ENCODE results near the gene TEDC1.

The TEDC1 gene

DNA sequence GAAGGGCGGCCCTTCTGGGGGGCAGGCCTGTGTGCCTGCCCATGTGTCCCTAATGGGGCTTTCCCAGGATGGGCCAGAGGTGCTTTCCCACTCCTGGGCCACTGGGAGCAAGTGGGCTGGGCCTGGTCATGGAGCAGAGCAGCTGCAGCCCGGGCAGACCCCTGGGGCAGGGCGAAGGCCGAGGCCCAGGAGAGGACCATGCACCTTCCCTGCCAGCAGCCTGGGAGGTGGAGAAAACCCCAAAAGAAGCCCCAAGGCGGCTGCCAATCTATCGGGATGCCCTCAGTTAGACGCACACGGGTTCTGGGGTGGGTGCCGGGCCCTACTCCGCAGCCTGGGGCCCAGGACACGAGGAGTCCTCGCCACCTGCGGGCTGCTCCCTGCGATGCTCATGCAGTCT lies 32.5 kb upstream of the TEDC1 start:
- no peak for DNase-seq

DNA sequence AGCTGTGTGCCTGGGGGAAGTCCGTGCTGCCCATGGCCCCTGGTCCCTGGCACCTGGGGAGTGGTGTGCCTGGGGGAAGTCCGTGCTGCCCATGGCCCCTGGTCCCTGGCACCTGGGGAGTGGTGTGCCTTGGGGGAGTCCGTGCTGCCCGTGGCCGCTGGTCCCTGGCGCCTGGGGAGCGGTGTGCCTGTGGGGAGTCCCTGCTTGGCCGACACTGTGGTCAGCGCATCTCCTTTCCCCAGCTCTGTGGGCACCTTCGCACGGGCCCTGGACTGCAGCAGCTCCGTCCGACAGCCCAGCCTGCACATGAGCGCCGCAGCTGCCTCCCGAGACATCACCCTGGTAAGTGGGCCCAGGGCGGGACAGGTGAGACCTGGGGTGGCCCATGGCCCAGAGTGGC lies 30.9 kb upstream of the TEDC1 start:
- DNase-seq, result no peak

DNA sequence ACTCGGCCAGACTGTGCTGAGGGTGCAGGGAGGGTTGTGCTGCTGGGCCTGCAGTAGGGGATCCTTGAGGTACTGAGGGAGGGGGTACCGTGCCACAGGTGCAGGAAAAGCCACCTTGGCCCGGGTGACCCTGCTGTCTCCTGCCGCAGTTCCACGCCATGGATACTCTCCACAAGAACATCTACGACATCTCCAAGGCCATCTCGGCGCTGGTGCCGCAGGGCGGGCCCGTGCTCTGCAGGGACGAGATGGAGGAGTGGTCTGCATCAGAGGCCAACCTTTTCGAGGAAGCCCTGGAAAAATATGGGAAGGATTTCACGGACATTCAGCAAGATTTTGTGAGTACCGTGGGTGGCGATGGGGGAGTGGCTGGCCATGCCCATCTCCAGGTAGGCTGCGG lies 30.4 kb upstream of the TEDC1 start:
- no peak for DNase-seq

DNA sequence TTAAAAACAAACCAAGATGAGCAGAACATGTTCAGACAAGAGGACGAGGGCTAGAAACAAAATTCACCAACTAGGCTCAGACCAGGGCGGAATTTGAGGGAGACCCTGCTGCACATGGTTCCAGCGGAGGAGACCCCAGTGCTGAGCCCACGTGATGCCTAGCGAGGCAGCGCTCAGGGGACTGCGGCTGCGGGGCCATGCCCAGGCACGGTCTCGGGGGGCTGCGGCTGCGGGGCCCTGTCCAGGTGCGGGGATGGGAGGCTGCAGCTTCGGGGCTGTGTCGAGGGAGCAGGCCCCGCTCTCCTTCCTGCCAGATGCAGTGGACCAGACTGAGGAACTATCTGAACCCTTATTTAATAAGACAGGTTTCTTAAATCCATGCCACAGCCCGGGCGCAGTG lies 29.1 kb upstream of the TEDC1 start:
- no peak for DNase-seq

DNA sequence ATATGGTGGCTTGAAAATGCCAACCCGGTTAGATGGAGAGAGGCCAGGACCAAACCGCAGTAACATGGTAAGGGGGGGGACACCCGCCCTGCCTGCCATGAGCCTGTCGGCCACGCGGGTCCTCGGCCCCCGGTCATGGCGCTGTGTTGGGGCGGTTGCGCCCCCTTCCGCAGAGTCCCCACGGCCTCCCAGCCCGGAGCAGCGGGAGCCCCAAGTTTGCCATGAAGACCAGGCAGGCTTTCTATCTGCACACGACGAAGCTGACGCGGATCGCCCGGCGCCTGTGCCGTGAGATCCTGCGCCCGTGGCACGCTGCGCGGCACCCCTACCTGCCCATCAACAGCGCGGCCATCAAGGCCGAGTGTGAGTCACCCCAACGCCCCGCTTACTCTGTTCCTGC lies 26.5 kb upstream of the TEDC1 start:
- DNase-seq, result no peak

DNA sequence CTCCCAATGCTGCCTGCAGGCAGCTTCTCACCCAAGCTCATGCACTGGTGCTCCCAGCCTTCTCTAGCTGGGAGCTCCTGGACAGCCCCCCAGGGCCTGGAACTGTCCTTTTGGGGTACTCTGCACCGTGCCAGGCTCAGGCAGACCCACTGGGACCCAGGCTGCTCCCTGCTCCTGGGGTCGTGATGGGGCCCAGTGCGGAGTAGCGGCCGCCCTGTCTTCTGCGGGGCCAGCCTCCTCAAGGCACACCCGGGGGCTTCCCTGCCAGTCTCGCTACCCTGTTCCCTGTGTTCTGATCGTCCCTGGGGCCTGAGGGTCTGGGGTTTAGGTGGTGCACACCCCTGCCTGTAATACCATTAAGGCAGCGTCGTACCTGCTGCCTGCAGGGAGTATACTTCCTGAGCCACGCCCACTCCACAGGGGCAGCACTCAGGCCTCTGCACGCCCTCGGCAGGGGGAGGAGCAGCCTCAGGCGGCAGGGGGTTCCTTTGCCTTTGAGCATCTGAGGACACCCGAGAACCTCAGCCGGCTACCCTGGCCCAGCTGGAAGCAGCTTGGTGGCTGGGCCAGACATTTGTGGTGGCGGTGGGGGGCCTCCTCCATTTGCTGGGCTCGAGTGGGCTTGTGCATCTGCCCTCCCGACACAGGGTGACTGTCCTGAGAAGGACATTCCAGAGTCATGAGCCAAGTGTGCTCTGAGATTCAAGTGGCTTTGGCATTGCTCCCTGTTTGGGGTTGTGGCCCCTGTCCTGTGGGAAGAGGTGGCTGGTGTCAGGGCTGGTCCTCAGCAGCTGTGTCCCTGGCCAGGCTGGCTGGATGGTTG lies 25.6 kb upstream of the TEDC1 start:
- DNase-seq, result no peak

DNA sequence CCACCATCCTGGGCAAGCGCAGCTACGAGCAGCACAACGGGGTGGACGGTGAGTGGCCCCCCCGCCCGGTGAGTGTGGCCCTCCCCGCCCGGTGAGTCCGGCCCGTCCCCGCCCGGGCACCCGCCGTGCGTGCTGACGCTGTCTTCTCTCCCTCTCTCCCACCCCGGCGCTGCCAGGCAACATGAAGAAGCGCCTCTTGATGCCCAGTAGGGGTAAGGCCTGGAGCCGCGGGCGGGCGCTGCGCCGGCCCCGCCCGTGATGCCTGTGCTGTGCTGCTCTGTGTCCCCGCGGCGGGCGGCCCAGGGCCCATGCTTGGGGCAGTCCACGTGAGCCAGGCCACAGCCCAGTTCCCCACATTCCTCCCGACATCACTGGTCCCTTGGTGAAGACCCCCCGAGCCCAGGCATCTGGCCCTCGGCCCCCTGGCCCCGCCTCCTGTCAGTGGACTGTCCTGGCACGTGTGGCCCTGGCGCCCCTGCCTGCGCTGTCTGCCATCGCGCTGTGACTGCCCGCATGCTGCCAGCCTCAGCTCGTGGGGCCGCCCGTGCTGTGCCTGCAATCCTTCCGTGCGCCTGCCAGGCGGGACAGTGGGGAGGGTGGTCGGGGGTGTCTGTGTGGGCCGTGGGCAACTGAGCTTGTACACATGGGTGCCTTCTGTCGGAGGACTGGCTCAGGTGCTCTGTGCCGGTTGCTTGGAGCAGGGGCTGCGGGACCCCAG lies 24.4 kb upstream of the TEDC1 start:
- no peak for DNase-seq

DNA sequence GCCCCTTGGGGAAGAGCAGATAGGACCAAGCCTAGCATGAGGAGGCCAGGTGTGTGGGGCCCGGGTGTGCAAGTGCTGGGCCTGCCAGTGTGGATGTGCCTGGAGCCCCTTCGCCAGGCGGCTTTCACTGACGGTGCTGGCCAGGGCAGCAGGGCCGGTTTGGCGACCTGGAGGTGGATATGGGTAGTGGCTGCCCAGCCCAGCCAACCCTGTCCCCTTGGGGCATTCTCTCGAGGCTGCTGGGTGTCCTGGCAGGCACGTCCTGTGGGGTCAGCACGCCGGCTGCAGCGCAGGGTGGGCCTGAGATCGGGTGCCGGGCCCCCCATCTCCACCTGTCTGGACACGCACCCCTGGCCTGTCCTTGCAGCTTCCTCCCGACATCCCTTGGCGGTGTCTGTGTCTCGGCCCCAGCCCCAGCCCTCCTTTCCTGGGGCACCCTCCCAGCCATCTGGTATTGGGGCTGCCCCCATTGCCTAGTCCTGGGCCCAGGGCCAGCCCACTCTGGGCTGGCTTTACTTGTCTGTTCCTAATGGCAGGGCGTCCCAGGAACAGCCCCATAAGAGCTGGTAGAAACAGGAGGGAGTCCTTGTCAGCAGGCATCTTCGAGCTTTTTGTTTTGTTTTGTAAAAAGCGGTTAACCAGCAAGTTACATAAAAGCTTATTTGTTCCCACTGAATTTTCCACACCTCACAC lies 23.7 kb upstream of the TEDC1 start:
- DNase-seq, result no peak

DNA sequence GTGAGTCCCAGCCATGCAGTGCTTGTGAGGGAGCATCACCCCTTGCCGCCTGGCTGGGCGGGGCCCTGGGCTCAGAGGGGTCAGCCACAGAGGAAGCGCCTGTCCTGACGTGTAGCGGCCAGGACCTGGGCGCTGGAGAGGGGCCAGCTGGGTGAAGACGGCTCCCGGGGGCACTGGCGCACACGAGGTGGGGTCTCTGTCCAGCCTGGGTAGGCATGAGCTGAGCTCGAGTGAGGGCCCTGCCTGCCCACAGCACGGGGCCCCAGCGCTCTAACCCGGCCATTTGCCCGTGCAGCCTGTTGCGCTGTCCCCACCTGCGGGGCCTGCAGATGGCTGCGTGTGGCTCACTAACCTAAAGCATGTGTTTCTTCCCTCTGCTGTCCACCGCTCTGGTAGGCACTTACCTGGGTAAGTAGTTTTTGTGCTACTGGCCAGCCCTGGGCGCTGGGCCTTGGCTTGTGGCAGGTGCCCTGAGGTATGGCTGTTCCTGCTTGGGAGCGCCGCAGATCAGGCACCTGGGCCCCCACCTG lies 23.0 kb upstream of the TEDC1 start:
- no peak for DNase-seq

DNA sequence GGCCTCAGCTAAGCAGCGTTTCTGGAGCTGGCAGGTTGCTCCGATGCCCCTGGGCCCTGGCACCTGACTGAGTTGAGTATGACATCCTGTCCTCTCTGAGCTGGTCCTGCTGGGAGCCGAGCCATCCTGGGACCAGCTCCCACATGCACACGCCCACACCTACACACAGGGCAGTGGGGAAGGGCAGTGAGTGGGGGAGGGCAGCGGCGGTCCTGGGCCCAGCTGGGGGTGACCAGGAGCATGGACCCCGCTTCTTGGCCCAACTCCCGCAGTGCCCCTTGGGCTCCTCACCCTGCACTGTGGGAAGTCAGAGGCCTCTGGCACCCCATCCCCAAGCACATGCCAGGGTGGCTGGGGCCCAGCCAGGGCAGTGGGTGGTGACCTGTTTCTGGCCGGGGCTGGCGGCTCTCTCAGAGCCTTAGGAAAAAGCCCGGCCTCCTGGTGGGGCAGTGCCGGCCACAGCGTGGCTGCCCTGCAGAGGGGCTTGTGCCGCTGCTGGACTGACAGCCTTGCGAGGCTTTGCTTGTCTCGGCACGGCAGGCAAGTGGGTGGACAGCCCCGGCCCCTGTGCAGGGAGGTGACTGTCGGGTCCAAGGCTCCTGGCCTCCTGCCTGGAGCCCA lies 22.3 kb upstream of the TEDC1 start:
- DNase-seq, result no peak

DNA sequence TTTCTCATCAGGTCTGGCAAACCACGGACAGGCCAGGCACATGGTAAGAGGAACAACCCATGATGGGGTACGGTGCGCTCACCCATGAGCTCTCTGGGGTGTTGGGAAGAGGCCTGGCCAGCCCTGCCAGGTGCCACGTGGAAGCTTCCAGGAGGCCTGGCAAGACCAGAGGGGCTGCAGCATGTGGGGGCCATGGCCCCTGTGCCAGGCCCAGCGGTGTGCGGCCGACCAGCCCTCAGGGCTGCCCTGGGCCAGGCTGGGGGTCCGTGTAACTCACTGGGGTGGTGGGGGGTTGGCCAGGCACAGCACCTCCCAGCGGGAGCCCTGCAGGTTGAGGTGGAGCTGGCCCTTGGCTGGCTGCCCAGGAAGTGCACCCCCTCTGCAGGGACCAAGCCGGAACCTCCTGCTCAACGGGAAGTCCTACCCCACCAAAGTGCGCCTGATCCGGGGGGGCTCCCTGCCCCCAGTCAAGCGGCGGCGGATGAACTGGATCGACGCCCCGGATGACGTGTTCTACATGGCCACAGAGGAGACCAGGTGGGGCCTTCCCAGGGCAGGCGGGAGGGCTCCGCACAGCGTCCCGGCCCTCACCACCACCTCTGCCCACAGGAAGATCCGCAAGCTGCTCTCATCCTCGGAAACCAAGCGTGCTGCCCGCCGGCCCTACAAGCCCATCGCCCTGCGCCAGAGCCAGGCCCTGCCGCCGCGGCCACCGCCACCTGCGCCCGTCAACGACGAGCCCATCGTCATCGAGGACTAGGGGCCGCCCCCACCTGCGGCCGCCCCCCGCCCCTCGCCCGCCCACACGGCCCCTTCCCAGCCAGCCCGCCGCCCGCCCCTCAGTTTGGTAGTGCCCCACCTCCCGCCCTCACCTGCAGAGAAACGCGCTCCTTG lies 21.3 kb upstream of the TEDC1 start:
- DNase-seq, result no peak

DNA sequence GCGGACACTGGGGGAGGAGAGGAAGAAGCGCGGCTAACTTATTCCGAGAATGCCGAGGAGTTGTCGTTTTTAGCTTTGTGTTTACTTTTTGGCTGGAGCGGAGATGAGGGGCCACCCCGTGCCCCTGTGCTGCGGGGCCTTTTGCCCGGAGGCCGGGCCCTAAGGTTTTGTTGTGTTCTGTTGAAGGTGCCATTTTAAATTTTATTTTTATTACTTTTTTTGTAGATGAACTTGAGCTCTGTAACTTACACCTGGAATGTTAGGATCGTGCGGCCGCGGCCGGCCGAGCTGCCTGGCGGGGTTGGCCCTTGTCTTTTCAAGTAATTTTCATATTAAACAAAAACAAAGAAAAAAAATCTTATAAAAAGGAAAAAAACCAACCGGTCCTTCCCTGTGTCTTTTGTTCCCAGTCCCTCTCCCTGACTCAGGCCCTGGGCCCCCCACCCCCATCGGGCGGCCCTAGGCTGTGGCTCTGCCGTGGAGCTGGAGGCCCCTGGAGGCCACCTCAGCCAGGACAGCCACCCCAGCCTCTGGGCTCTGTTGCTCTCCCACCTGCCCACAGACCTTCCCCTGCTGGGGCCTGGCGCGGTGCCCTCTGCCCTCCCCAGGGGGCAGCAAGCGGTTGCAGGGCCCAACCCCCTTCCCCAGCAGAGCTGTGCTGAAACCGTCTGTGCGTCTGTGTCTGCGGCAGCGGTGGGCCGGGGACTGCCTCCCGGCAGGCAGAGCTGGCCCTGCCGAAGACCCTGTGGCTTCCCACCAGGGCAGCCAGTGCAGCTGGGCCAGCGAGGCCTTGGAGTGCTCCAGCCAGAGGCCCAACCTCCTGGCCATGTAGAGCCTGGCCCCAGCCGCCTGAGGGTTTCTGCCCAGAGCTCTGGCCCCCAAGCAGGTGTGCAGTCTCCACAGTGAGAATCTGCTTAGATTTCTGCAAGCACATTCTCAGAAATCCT lies 20.4 kb upstream of the TEDC1 start:
- DNase-seq, result no peak

DNA sequence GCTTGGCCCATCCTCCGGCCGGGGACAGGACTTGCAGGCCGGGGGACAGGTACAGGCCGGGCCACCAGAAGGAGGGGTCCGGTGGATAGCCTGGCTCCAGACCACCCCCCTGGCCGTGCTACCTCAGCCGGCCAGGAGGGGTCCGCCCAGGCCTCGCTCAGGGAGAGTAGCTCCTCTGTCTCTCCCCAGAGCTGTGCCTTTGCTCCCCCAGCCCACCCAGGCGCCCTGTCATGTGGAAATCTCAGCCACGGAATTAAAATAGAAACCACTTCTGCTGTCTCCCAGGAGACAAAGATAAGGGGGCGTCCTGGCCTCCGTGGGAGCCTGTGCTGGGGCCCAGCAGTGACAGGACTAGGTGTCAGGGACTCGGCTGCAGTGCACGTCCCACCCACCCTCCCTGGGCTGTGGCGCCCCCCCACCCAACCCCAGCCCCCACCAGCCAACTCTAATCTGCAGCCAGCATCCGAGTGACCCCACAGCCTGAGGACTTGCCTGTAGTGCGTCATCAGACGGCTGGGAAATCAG lies 19.7 kb upstream of the TEDC1 start:
- DNase-seq, result no peak

DNA sequence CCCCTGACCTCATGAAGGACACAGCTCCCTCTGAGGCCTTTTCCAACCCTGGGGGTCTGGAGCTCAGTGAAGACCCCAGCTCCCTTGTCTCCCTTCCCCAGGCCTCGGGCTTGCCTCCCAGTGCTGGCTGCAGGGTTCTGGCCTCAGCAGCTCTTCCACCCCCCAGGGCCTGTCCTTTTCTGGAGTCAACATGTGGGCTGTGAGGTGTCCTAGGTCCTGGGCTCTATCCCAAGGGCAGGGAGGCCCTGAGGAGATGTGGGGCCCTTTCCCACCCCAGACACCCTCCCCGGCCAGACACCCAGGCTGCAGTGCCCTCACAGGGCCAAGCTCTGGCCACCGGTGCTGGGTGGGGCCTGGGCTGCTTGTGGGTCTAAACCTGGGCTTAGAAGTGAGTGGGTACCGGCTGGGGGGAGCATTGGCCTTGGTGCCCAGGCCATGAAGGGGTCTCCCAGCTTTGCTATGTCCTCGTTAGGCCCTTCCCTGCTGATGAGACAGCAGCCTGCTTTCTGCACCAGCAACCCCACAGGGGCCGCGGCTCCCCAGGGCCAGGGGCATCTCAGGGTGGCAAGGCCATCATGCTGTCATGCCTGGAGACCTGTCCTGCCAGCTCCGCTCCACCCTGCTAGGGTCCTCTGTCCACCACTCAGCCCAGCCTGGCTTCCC lies 19.1 kb upstream of the TEDC1 start:
- no peak for DNase-seq

DNA sequence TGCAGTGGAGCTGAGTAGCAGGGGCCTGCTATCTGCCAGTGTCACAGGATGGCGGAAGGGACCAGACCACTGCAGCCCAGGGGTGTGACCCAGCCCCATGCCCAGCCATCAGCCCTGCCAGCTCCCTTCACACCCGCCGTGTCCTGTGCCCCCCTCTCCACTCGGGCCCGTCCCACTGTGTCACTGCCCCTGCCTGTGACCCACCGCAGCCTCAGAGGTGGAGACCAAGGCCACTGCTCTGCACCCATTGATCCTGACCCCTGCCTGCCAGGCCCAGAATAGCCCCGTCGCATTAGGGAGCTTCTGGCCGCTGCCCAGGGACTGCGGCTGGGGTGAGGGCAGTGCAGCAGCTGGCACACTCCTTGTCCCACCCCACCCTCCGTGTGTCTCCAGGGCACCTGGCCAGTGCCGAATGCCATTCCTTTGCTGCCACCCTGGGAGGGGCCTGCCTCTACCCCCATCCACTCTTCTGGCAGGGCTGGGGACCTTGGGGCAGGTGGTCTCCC lies 18.5 kb upstream of the TEDC1 start:
- DNase-seq, result no peak

DNA sequence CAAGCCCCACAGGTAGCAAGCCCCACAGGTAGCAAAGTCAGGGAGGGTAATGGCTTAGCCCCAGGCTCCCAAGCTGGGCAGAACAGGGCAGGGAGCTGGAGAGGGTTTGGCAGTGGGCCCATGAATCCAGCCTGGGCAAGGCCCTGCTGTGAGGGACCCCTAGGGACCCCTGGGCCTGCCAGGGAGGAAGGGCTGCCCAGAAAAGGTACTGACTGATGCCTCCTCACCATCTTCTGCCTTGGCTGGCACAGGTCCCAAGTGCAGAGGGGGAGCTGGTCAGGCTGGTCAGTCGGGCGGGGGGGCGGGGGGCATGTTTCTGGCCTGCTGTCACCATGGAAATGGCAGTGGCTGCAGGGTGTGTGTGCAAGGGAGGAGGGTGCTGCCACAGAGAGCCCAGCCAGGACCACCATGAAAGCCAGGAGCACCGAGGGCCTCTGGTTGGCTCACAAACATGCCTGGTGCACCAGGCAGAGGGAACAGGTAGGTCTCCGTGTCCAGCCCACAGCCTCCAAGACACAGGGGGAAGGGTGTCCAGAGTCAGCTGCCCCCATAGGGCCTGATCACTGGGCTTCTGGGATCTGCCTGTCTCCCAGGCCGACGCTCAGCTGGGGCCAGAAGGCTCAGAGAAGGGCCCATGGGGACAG lies 17.9 kb upstream of the TEDC1 start:
- no peak for DNase-seq

DNA sequence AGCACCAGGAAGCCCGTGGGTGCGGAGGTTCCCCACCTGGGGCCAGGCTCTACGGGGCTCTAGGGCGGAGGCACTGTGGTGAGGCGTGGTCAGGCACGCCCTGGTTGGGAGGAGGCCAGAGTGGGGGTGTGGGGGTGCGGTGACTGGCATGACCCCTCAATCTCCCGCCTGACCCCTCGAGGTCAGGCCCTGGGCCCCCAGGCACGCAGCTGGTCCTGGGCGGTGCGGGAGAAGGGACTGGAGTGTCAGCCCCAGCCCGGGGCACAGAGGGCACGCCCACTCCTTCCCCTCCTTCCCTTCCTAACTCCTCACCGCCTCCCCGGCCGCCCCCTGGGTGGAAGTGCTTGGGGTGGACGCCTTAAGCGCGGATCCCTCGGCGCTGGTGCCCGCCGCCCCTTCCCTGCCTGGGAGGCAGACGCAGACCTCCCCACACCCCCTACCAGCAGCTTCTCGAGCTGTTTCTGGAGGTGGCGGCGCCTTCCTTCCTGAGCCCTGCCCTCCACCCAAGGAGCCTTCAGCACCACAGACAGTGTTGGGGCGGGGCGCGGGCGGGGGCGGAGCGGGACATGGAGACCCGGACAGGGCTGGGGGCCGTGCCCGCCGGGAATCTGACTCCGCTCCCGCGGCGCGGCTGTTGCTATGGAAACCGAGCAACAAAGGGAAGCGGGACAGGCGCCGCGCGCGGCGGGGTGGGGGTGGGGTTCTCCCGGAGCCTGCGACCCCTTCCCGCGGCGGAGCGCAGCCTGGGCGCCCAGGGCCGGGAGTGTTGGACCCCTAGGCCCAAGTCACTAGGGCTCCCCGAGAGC lies 17.2 kb upstream of the TEDC1 start:
- DNase-seq, result peak; percentile 34

DNA sequence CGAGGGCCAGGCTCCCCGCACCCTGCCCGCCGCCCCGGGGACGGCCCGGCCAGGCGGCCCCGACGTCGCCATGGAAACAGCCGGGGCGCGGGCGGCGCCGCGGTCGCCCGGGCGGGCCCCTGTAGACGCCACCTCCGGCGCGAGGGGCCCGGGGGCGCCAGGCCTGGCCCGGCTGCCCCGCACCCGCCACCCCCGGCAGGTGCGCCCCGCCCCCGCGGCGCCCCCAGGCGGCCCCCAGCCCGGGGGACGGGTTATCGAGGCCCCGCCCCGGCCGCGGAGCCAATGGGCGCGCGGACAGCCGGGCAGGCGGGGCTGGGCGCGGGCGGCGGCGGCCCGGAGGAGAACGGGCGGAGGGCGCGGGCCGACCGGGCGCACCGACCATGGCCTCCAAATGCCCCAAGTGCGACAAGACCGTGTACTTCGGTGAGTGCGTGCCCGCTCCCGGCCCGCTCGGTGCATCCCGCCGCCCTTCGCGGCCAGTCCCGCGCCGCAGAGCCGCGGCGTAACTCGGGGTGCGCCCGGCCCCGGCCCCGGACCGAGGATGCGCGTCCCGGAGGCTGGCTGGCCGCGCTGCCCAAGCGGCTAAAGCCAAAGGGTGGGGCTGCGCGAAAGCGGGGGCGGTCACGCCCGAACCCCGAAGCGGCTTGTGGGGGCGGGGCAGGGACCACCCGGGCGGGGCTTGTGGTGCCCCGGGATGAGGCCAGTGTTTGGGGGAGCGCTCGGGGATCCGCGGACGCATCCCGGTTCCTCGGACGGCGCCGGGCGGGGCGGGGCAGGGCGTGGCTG lies 16.4 kb upstream of the TEDC1 start, which contains the start of gene CRIP2:
Gene CRIP2 (plus strand): TSS at position 339 of the 786 bp plus-strand sequence. CDS start 42 bp downstream, at position 381.
- no peak for DNase-seq

All from NCI-H526 treated with DMSO at 0.1 percent for 48 hours (cell line).